ENCODE data around the gene CEP112. TPM values are rescaled to one million over a fixed set of nuclear protein-coding genes. Genes with fewer than 3 reads are reported as not detected.
A peak's percentile ranks its signal among the peaks of the same experiment; 100 is the strongest.

Gene CEP112
- total and polyA plus RNA-seq, 2 of the 13 experiments (the other 11 are each of a cell fraction or from before 2014, with no cell fraction given) = 1.2 to 3.4 TPM

- TF ChIP-seq ZNF609 (CRISPR knock-in tag; IDR thresholded peaks at IDR 0.05; ENCODE audit: borderline replicate concordance) = no peak
- no peak for TF ChIP-seq ZSCAN12 (CRISPR knock-in tag; IDR thresholded peaks at IDR 0.05)
- TF ChIP-seq HDAC2 (CRISPR knock-in tag; IDR thresholded peaks at IDR 0.05) = no peak
- TF ChIP-seq ZNF446 (CRISPR knock-in tag; IDR thresholded peaks at IDR 0.05) = no peak
- TF ChIP-seq MBNL3 (CRISPR knock-in tag; conservative IDR thresholded peaks at IDR 0.05) = no peak
- no peak for TF ChIP-seq CREM (IDR thresholded peaks at IDR 0.05)
- no peak for TF ChIP-seq CREM (CRISPR knock-in tag; IDR thresholded peaks at IDR 0.05)
- no peak for TF ChIP-seq EEA1 (CRISPR knock-in tag; IDR thresholded peaks at IDR 0.05; ENCODE audit: borderline replicate concordance)
- TF ChIP-seq ZNF780A (CRISPR knock-in tag; IDR thresholded peaks at IDR 0.05) = no peak
- TF ChIP-seq ZFY (CRISPR knock-in tag; IDR thresholded peaks at IDR 0.05) = no peak
- TF ChIP-seq SNAPC2 (CRISPR knock-in tag; IDR thresholded peaks at IDR 0.05) = no peak
- TF ChIP-seq RCOR2 (CRISPR knock-in tag; IDR thresholded peaks at IDR 0.05) = 0 out of 2 replicates have a peak, but pooled peaks have one; percentile 11
- TF ChIP-seq ZNF816 (CRISPR knock-in tag; IDR thresholded peaks at IDR 0.05; ENCODE audit: borderline replicate concordance) = 0 out of 2 replicates have a peak, but pooled peaks have one; percentile 25
- TF ChIP-seq THRA (CRISPR knock-in tag; IDR thresholded peaks at IDR 0.05; ENCODE audit: borderline replicate concordance) = no peak
- TF ChIP-seq SP5 (CRISPR knock-in tag; IDR thresholded peaks at IDR 0.05; ENCODE audit: borderline replicate concordance, low read depth) = 0 out of 2 replicates have a peak, but pooled peaks have one; percentile 24
- TF ChIP-seq NCOA5 (CRISPR knock-in tag; IDR thresholded peaks at IDR 0.05) = no peak
- no peak for TF ChIP-seq NRL (CRISPR knock-in tag; IDR thresholded peaks at IDR 0.05; ENCODE audit: borderline replicate concordance)
- no peak for TF ChIP-seq ZZZ3 (CRISPR knock-in tag; IDR thresholded peaks at IDR 0.05; ENCODE audit: borderline replicate concordance)
- no peak for TF ChIP-seq SRF (IDR thresholded peaks at IDR 0.05; ENCODE audit: low read depth, low read length)
- no peak for TF ChIP-seq LRRFIP1 (CRISPR knock-in tag; conservative IDR thresholded peaks at IDR 0.05)
- no peak for TF ChIP-seq ZNF510 (CRISPR knock-in tag; IDR thresholded peaks at IDR 0.05; ENCODE audit: low read depth)
- TF ChIP-seq RAD21 (CRISPR knock-in tag; IDR thresholded peaks at IDR 0.05) = no peak
Measured at GRCh38 chr17:66190738-66191592, 968 bp downstream of the CEP112 start (continued).

All from HepG2 (cell line).